IPS-20b (cell line): Measurements from ENCODE around the gene BCAS3.
"Not testable (repeated sequence)": the region's sequence is repeated elsewhere in the genome, so short reads cannot be mapped to it uniquely, and the experiment has no call there.

Experiments used
- H3K27ac ChIP-seq: one replicate; pipeline ENCODE4 v1.5.1; 2013; ENCODE audit warnings: low read length
- H3K27me3 ChIP-seq: 2 replicates; pipeline ENCODE4 v1.6.1; 2013; ENCODE audit warnings: mild to moderate bottlenecking, low read length, inconsistent platforms; ENCODE audit not compliant: insufficient read depth
- H3K36me3 ChIP-seq: 2 replicates; pipeline ENCODE4 v1.6.1; 2013; ENCODE audit warnings: low read depth, mild to moderate bottlenecking, inconsistent platforms, low read length, moderate library complexity; ENCODE audit not compliant: insufficient read depth
- H3K4me1 ChIP-seq: 2 replicates; pipeline ENCODE4 v1.6.1; 2013; ENCODE audit warnings: mild to moderate bottlenecking, control low read depth, inconsistent platforms, low read length, moderate library complexity; ENCODE audit not compliant: insufficient read depth
- H3K4me3 ChIP-seq: 2 replicates; pipeline ENCODE4 v1.5.1; 2013; ENCODE audit warnings: mild to moderate bottlenecking, low read length, inconsistent platforms
- H3K9ac ChIP-seq: 2 replicates; pipeline ENCODE4 v1.6.1; 2013; ENCODE audit warnings: low read depth, mild to moderate bottlenecking, inconsistent platforms, low read length, moderate library complexity
- H3K9me3 ChIP-seq: 2 replicates; pipeline ENCODE4 v1.6.1; 2013; ENCODE audit warnings: mild to moderate bottlenecking, low read depth, low read length, inconsistent platforms; ENCODE audit not compliant: insufficient read depth

Gene BCAS3

DNA sequence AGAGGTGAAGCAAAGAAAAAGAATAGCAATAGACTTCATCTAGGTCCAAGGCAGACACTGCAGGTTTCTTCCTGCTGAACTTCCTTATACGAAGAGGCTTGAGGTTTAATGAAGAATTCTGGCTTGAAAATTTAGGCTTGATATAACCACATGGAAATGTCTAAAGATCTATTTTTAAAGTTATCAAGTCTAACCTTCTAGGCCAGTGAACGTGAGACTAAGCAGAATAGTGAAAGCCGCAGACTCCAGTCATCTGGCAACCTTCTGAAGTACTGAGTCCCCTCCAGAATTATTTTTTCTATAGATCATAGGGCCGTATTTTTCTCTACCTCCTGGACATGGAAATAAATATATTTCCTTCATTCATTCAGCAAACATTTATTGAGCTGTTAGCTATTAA, 333.6 kb downstream of the BCAS3 start:
- Histone ChIP-seq H3K36me3 (no peaks in the 10 kb centered on the region), H3K27me3 (no peaks in the 10 kb centered on the region), H3K9ac (no peak overlapping the region), H3K27ac (no peak overlapping the region), H3K4me1 (peaks cover 6% of the 10 kb centered on the region), H3K9me3 (no peaks in the 10 kb centered on the region), H3K4me3 (no peak overlapping the region)

- no peaks in the 10 kb centered on the region for H3K4me1 ChIP-seq
- no peaks in the 10 kb centered on the region for H3K27me3 ChIP-seq
- H3K9ac ChIP-seq: no peak overlapping the region
- no peak overlapping the region for H3K4me3 ChIP-seq
- no peaks in the 10 kb centered on the region for H3K9me3 ChIP-seq
- H3K27ac ChIP-seq: no peak overlapping the region
- no peaks in the 10 kb centered on the region for H3K36me3 ChIP-seq
Observed at GRCh38 chr17:61015966-61016365, 338.3 kb downstream of the BCAS3 start.

DNA sequence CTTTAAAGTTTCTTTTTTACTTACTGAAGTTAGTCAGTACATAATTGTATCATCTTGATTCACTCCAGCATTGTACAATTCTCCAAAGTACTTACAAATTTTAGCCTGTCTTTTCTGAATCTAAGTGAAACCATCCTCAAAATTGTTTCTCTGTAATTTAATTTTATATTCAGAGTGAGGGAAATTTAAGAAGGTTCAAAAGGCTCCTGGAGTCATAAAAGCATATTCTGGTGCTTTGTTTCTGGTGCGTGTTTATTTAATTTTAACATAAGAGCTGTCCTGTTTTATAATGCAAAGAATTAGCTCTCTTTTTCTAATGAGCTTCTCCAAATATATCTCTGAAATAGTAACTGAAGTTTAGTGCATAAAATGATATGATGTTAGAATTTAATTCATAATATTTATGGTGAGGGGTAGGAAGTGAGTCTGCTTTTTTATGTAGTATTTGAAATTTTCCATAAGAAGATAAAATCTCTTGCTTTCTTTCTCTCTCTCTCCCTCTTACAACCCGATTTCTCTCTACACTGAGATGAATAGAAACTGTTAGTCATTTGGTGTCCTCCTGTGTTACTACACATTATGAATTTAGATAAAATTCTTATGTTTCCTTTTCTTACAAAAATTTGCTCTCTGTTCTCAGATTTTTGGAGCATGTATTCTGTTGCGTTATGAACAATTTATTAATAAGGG, 339.8 kb downstream of the BCAS3 start:
- no peaks in the 10 kb centered on the region for H3K36me3 ChIP-seq
- H3K9me3 ChIP-seq: no peaks in the 10 kb centered on the region
- H3K9ac ChIP-seq: no peak overlapping the region
- H3K27ac ChIP-seq: no peak overlapping the region
- no peaks in the 10 kb centered on the region for H3K27me3 ChIP-seq
- H3K4me3 ChIP-seq: no peak overlapping the region
- H3K4me1 ChIP-seq: no peaks in the 10 kb centered on the region

GRCh38 chr17:61018938-61019337, 341.3 kb downstream of the BCAS3 start:
- Histone ChIP-seq H3K4me3 (no peak overlapping the region), H3K9me3 (no peaks in the 10 kb centered on the region), H3K27ac (no peak overlapping the region), H3K36me3 (no peaks in the 10 kb centered on the region), H3K4me1 (no peaks in the 10 kb centered on the region), H3K9ac (no peak overlapping the region), H3K27me3 (no peaks in the 10 kb centered on the region)

- H3K9ac ChIP-seq: no peak overlapping the region
- H3K4me3 ChIP-seq: no peak overlapping the region
- H3K36me3 ChIP-seq: no peaks in the 10 kb centered on the region
- H3K4me1 ChIP-seq: no peaks in the 10 kb centered on the region
- H3K27me3 ChIP-seq: no peaks in the 10 kb centered on the region
- H3K27ac ChIP-seq: no peak overlapping the region
- H3K9me3 ChIP-seq: no peaks in the 10 kb centered on the region
Observed at GRCh38 chr17:61023996-61024395, 346.3 kb downstream of the BCAS3 start.

- Histone ChIP-seq H3K9me3 (no peaks in the 10 kb centered on the region), H3K4me1 (no peaks in the 10 kb centered on the region), H3K4me3 (no peak overlapping the region), H3K27me3 (no peaks in the 10 kb centered on the region), H3K27ac (no peak overlapping the region), H3K36me3 (no peaks in the 10 kb centered on the region), H3K9ac (no peak overlapping the region)
Observed at GRCh38 chr17:61026818-61027217, 349.2 kb downstream of the BCAS3 start.

DNA sequence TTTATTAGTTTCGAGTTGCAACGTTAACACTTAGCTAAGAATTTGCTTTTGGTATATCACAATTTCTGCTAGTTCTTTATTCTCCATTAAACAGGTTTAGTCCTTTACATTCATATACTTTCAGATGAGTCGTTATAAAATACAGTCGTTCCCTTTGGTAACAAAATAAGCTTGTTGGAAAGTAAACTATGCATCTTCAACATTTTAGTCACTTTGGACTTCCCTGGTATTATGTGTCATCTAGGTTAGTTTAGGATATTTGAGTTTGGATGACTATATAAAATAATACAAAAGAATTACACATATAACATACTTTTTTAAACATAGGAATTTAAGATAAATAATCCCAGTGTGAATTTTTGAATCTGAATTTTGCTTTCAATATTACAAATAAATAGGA, 351.5 kb downstream of the BCAS3 start:
- no peaks in the 10 kb centered on the region for H3K4me1 ChIP-seq
- H3K9me3 ChIP-seq: no peaks in the 10 kb centered on the region
- no peak overlapping the region for H3K27ac ChIP-seq
- no peaks in the 10 kb centered on the region for H3K27me3 ChIP-seq
- no peaks in the 10 kb centered on the region for H3K36me3 ChIP-seq
- H3K4me3 ChIP-seq: no peak overlapping the region
- no peak overlapping the region for H3K9ac ChIP-seq

- Histone ChIP-seq H3K4me3 (no peak overlapping the region), H3K4me1 (no peaks in the 10 kb centered on the region), H3K36me3 (no peaks in the 10 kb centered on the region), H3K9ac (no peak overlapping the region), H3K9me3 (no peaks in the 10 kb centered on the region), H3K27ac (no peak overlapping the region), H3K27me3 (no peaks in the 10 kb centered on the region)
Observed at GRCh38 chr17:61040666-61041065, 363.0 kb downstream of the BCAS3 start.

DNA sequence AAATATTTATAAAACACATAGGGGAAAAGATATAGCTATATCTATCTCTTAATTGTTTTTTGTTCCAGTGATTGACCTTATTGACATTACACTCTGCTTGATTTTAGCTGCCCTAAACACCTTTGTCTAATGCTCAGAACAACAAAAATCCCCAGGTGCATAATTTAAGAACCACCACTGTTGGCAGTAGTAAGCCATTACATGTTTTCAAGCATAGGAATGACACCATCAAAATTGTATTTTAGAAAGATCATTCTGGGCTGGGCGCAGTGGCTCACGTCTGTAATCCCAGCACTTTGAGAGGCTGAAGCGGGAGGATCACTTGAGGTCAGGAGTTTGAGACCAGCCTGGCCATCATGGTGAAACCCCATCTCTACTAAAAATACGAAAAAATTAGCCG, 364.7 kb downstream of the BCAS3 start:
- H3K9me3 ChIP-seq, H3K4me1 ChIP-seq, H3K9ac ChIP-seq, H3K27ac ChIP-seq, H3K36me3 ChIP-seq, H3K4me3 ChIP-seq, H3K27me3 ChIP-seq: not testable (repeated sequence)

DNA sequence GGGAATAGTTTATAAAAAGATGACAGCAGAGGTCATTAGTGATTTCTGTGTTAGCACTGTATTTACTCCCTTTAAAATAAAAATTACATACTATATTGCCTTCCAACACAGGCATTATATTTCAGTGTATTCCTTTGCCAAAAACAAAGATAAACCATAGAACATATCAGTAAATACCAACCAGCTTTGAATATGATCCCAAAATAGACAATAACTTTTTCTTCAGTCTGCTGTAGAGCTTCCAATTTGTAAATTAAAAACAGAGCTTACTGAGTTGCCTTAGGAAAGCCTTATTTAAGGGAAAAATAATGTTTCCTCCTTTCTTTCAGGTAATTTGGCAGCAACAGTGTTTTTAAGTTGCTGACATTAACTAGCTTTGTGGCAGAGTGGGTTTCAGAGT, 369.9 kb downstream of the BCAS3 start:
- Histone ChIP-seq H3K27me3 (no peaks in the 10 kb centered on the region), H3K9me3 (no peaks in the 10 kb centered on the region), H3K4me3 (no peak overlapping the region), H3K27ac (no peak overlapping the region), H3K4me1 (no peaks in the 10 kb centered on the region), H3K9ac (no peak overlapping the region), H3K36me3 (no peaks in the 10 kb centered on the region)

GRCh38 chr17:61048376-61049106, 370.9 kb downstream of the BCAS3 start:
- no peaks in the 10 kb centered on the region for H3K9me3 ChIP-seq
- H3K27me3 ChIP-seq: no peaks in the 10 kb centered on the region
- no peak overlapping the region for H3K27ac ChIP-seq
- no peaks in the 10 kb centered on the region for H3K4me1 ChIP-seq
- H3K9ac ChIP-seq: no peak overlapping the region
- H3K4me3 ChIP-seq: no peak overlapping the region
- H3K36me3 ChIP-seq: no peaks in the 10 kb centered on the region

DNA sequence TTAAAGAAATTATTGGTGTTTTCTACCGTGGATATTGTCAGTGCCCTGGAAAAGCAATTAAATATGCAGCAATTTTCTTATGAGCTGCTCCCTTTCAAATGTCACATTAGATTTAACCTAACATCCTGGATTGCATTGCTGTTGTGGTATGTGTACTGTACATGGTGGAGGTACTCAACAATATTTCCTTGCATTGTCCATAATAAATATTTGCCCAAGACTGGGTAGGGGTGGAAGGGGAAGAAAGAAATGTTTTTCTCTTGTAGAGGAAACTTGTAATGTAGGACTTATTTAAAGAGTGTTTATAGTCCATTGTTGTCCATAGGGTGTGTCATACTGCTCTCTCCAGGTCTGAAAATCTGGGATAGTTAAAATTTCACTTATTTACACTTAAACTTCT, 375.8 kb downstream of the BCAS3 start:
- no peak overlapping the region for H3K9ac ChIP-seq
- no peaks in the 10 kb centered on the region for H3K27me3 ChIP-seq
- no peaks in the 10 kb centered on the region for H3K4me1 ChIP-seq
- no peaks in the 10 kb centered on the region for H3K36me3 ChIP-seq
- no peak overlapping the region for H3K27ac ChIP-seq
- no peaks in the 10 kb centered on the region for H3K9me3 ChIP-seq
- H3K4me3 ChIP-seq: no peak overlapping the region
